Kidney (tissue), 22 donors: Measurements from ENCODE around the gene MRPL1. TPM values are rescaled to one million over a fixed set of nuclear protein-coding genes. Genes with fewer than 3 reads are reported as not detected.

ENCODE experiments used
- DNase-seq, 5 donors: peaks; one replicate each; pipeline ENCODE4 v3.0.0-alpha.2; 2013 to 2020
- FAIRE-seq: peaks from 2 replicates; lab custom pipeline; 2012; peaks lifted over from hg19 to GRCh38; lab: Jason Lieb, UNC
- H3K27ac ChIP-seq, 2 donors: one replicate each; pipeline ENCODE4 v1.7.0; 2013; ENCODE audit warnings: low read depth in 2 of 2, low read length in 2 of 2, inconsistent platforms in 1 of 2
- H3K27me3 ChIP-seq: one replicate; pipeline ENCODE4 v1.7.1; 2013; ENCODE audit warnings: low read length, inconsistent platforms; ENCODE audit not compliant: control insufficient read depth, insufficient read depth
- H3K36me3 ChIP-seq, 3 donors: one replicate each; pipeline versions ENCODE4 v1.7.0 to v1.7.1; 2013; ENCODE audit warnings: low read length in 3 of 3, control low read depth in 1 of 3, inconsistent platforms in 1 of 3; ENCODE audit not compliant: insufficient read depth in 3 of 3, control insufficient read depth in 2 of 3
- H3K4me1 ChIP-seq, 3 donors: one replicate each; pipeline versions ENCODE4 v1.7.0 to v1.7.1; 2013; ENCODE audit warnings: low read length in 3 of 3, inconsistent platforms in 1 of 3, low read depth in 1 of 3; ENCODE audit not compliant: control insufficient read depth in 2 of 3, insufficient read depth in 2 of 3
- H3K4me3 ChIP-seq, 3 donors: one replicate each; pipeline versions ENCODE4 v1.7.0 to v1.8.1; 2013; ENCODE audit warnings: low read length in 3 of 3, control low read depth in 1 of 3, inconsistent platforms in 1 of 3
- H3K9ac ChIP-seq, 3 donors: one replicate each; pipeline versions ENCODE4 v1.7.0 to v1.7.1; 2013; ENCODE audit warnings: low read length in 3 of 3, control low read depth in 1 of 3, inconsistent platforms in 1 of 3
- H3K9me3 ChIP-seq, 3 donors: one replicate each; pipeline versions ENCODE4 v1.7.0 to v1.7.1; 2013; ENCODE audit warnings: low read length in 3 of 3, control low read depth in 1 of 3, inconsistent platforms in 1 of 3; ENCODE audit not compliant: control insufficient read depth in 2 of 3, insufficient read depth in 1 of 3
- CTCF ChIP-seq: IDR thresholded peaks from 3 replicates; pipeline ENCODE4 v1.5.1; 2012; ENCODE audit warnings: mild to moderate bottlenecking, moderate library complexity, borderline replicate concordance; ENCODE audit not compliant: insufficient read depth; ENCODE audit errors: extremely low read depth
- intact Hi-C: fragments of 100-400 bp; cut with DNase I; formaldehyde crosslinking; loops from one replicate; pipeline ENCODE4 v1.11.1; 2022
- long read RNA-seq, 10 donors: library from polyadenylated mRNA in 1 of 10; unstranded in 1 of 10; transcript quantifications; one replicate each; pipeline ENCODE4 v2.0.0 and lab custom pipeline, GENCODE V29; 2021 to 2026
- polyA plus RNA-seq: library from polyadenylated mRNA; stranded (reverse); fragments of 350-450 nt; fragmentation: Illumina TruSeq; extraction: RNeasy Lipid Tissue Mini Kit (QIAGEN cat#74804); gene quantifications from one replicate; pipeline ENCODE4 v1.2.3, GENCODE V29; 2014; ENCODE audit warnings: low read depth, low replicate concordance; ENCODE audit not compliant: insufficient read depth
- total RNA-seq: library from RNA; stranded (reverse); fragmentation: NEBNext Ultra II Directional; extraction: Animal tissue kit (Norgen Biotek cat#: 25700); gene quantifications from one replicate; pipeline ENCODE4 v1.2.1, GENCODE V29; 2021
- donor health status: control.
- donor health status: control.
- donor health status: control.
- donor health status: control.
- donor health status: control.
- donor health status: DM: yes; HTN: yes; CAD: no.
- donor health status: Normal renal cell carcinoma (clear cell type).

The MRPL1 gene
- total RNA-seq = 29.8 TPM
- 61.0 TPM for polyA plus RNA-seq
- long read RNA-seq, donor 1, transcript MRPL1-201 (9 exons, 1,490 nt) = major isoform, 9 of 9 reads
- long read RNA-seq, donor 1, partial matches to known transcripts = 0 of 9 reads
- long read RNA-seq, donor 1, other reads (novel, unspliced or antisense) = 0 of 9 reads
- long read RNA-seq, donor 2, transcript MRPL1-201 (9 exons, 1,490 nt) = major isoform, 12 of 12 reads
- long read RNA-seq, donor 2, partial matches to known transcripts = 0 of 12 reads
- long read RNA-seq, donor 2, other reads (novel, unspliced or antisense) = 0 of 12 reads
- long read RNA-seq, donor 3, transcript MRPL1-201 (9 exons, 1,490 nt) = major isoform, 21 of 26 reads
- long read RNA-seq, donor 3, partial matches to known transcripts = 5 of 26 reads
- long read RNA-seq, donor 3, other reads (novel, unspliced or antisense) = 0 of 26 reads
- long read RNA-seq, donor 4, transcript MRPL1-201 (9 exons, 1,490 nt) = major isoform, 10 of 10 reads
- long read RNA-seq, donor 4, partial matches to known transcripts = 0 of 10 reads
- long read RNA-seq, donor 4, other reads (novel, unspliced or antisense) = 0 of 10 reads
- long read RNA-seq, donor 5, partial matches to known transcripts = 0 of 1 reads
- long read RNA-seq, donor 5, other reads (novel, unspliced or antisense) = 0 of 1 reads
- long read RNA-seq, donor 6, transcript MRPL1-201 (9 exons, 1,490 nt) = major isoform, 30 of 76 reads
- long read RNA-seq, donor 6, partial matches to known transcripts = 46 of 76 reads
- long read RNA-seq, donor 6, other reads (novel, unspliced or antisense) = 0 of 76 reads
- long read RNA-seq, donor 7, transcript MRPL1-201 (9 exons, 1,490 nt) = major isoform, 5 of 9 reads
- long read RNA-seq, donor 7, partial matches to known transcripts = 2 of 9 reads
- long read RNA-seq, donor 7, other reads (novel, unspliced or antisense) = 2 of 9 reads
- long read RNA-seq, donor 8, transcript MRPL1-201 (9 exons, 1,490 nt) = major isoform, 14 of 22 reads
- long read RNA-seq, donor 8, partial matches to known transcripts = 8 of 22 reads
- long read RNA-seq, donor 8, other reads (novel, unspliced or antisense) = 0 of 22 reads
- long read RNA-seq, donor 9, transcript MRPL1-201 (9 exons, 1,490 nt) = major isoform, 9 of 9 reads
- long read RNA-seq, donor 9, partial matches to known transcripts = 0 of 9 reads
- long read RNA-seq, donor 9, other reads (novel, unspliced or antisense) = 0 of 9 reads
- long read RNA-seq, donor 10, transcript MRPL1-201 (9 exons, 1,490 nt) = major isoform, 11 of 17 reads
- long read RNA-seq, donor 10, partial matches to known transcripts = 6 of 17 reads
- long read RNA-seq, donor 10, other reads (novel, unspliced or antisense) = 0 of 17 reads

- Histone ChIP-seq H3K9ac (peak within 1 kb of the TSS; percentile 91 to 97 (median 96)), H3K27ac (peak within 1 kb of the TSS; percentile 94 to 95), H3K4me1 (peaks cover 0 to 3% (median 0%) of the 10 kb centered on the region in 3 donors), H3K9me3 (no peaks in the 10 kb centered on the region), H3K27me3 (no peaks in the 10 kb centered on the region), H3K36me3 (no peaks in the 10 kb centered on the region), H3K4me3 (peak within 1 kb of the TSS; percentile 91 to 98 (median 98))
- FAIRE-seq = peak; percentile 93
- DNase-seq = peak; percentile 92 to 98 (median 95)
- no peak for TF ChIP-seq CTCF
- intact Hi-C loops = no loop called here
Observed at GRCh38 chr4:77862478-77863216, at the start of gene MRPL1. Gene MRPL1 (plus strand): TSS chr4:77862830. CDS start chr4:77862849, 19 bp downstream.

- FAIRE-seq = no peak
- no peak for DNase-seq
- TF ChIP-seq CTCF = no peak
- no peak overlapping the region for H3K9ac ChIP-seq
- H3K4me1 ChIP-seq = peaks cover 0 to 12% (median 3%) of the 10 kb centered on the region in 3 donors
- intact Hi-C loops = no loop called here
- no peaks in the 10 kb centered on the region for H3K9me3 ChIP-seq
- peak overlapping the region in 1 of 2 donors; percentile 66 for H3K27ac ChIP-seq
- H3K27me3 ChIP-seq = no peaks in the 10 kb centered on the region
- no peak overlapping the region for H3K4me3 ChIP-seq
- no peaks in the 10 kb centered on the region for H3K36me3 ChIP-seq
Observed at GRCh38 chr4:77815636-77816035, 47.0 kb upstream of the MRPL1 start.

GRCh38 chr4:77816546-77816945, 46.1 kb upstream of the MRPL1 start:
- intact Hi-C loops = no loop called here
- no peaks in the 10 kb centered on the region for H3K36me3 ChIP-seq
- H3K27me3 ChIP-seq = no peaks in the 10 kb centered on the region
- H3K9me3 ChIP-seq = no peaks in the 10 kb centered on the region
- peaks cover 0 to 15% (median 3%) of the 10 kb centered on the region in 3 donors for H3K4me1 ChIP-seq
- DNase-seq (no peak), FAIRE-seq (no peak)
- no peak overlapping the region for H3K4me3 ChIP-seq
- no peak overlapping the region for H3K27ac ChIP-seq
- peak overlapping the region in 1 of 3 donors; percentile 28 for H3K9ac ChIP-seq
- TF ChIP-seq CTCF = no peak
